Hepatocyte (in vitro differentiated cells): ENCODE data around the gene LRBA. TPM values are rescaled to one million over a fixed set of nuclear protein-coding genes. Genes with fewer than 3 reads are reported as not detected.

Experiments
- DNase-seq: peaks from one replicate; pipeline ENCODE4 v3.0.0-alpha.2; 2016; ENCODE audit warnings: low spot score
- H2AFZ ChIP-seq: fragments of 200-600 bp; sonication (generic); 2 replicates; pipeline ENCODE4 v1.6.0; 2016; ENCODE audit warnings: antibody characterized with exemption, mild to moderate bottlenecking
- H3K27ac ChIP-seq: fragments of 200-600 bp; sonication (generic); 2 replicates; pipeline ENCODE4 v1.5.1; 2016; ENCODE audit warnings: mild to moderate bottlenecking
- H3K27me3 ChIP-seq: fragments of 200-600 bp; sonication (generic); 2 replicates; pipeline ENCODE4 v1.6.1; 2016
- H3K36me3 ChIP-seq: fragments of 200-600 bp; sonication (generic); replicated peaks from 2 replicates; pipeline ENCODE4 v1.5.1; 2016; ENCODE audit warnings: low read depth; ENCODE audit not compliant: insufficient read depth
- H3K4me1 ChIP-seq: fragments of 200-600 bp; sonication (generic); 2 replicates; pipeline ENCODE4 v1.5.1; 2016; ENCODE audit warnings: mild to moderate bottlenecking, moderate library complexity; ENCODE audit not compliant: insufficient read depth
- H3K4me2 ChIP-seq: fragments of 200-600 bp; sonication (generic); 2 replicates; pipeline ENCODE4 v1.6.0; 2016
- H3K4me3 ChIP-seq: fragments of 200-600 bp; sonication (generic); 2 replicates; pipeline ENCODE4 v1.5.1; 2016; ENCODE audit warnings: mild to moderate bottlenecking
- H3K79me2 ChIP-seq: fragments of 200-600 bp; sonication (generic); 2 replicates; pipeline ENCODE4 v1.6.0; 2017; ENCODE audit warnings: mild to moderate bottlenecking
- H3K9me2 ChIP-seq: fragments of 200-600 bp; sonication (generic); replicated peaks from 2 replicates; pipeline ENCODE4 v1.6.0; 2017; ENCODE audit warnings: mild to moderate bottlenecking; ENCODE audit not compliant: insufficient read depth
- H3K9me3 ChIP-seq: fragments of 200-600 bp; sonication (generic); 2 replicates; pipeline ENCODE4 v1.5.1; 2016; ENCODE audit warnings: low read depth, mild to moderate bottlenecking
- H4K20me1 ChIP-seq: fragments of 200-600 bp; sonication (generic); 2 replicates; pipeline ENCODE4 v1.6.0; 2016; ENCODE audit warnings: mild to moderate bottlenecking; ENCODE audit not compliant: insufficient read depth, poor library complexity, severe bottlenecking
- EZH2 ChIP-seq: fragments of 200-600 bp; sonication (generic); IDR thresholded peaks from 2 replicates; pipeline ENCODE4 v1.6.1; 2016; ENCODE audit warnings: antibody characterized with exemption, mild to moderate bottlenecking, borderline replicate concordance
- EZH2phosphoT487 ChIP-seq: fragments of 200-600 bp; sonication (generic); IDR thresholded peaks from one replicate; pipeline ENCODE4 v1.6.1; 2018; ENCODE audit warnings: antibody characterized with exemption, mild to moderate bottlenecking, low read depth, moderate library complexity; ENCODE audit not compliant: unreplicated experiment, severe bottlenecking
- whole genome bisulfite sequencing: methylation state at CpG from one replicate; pipeline ENCODE4 v1.1.6; 2016; ENCODE audit warnings: low lambda C conversion rate; ENCODE audit errors: missing lambda C conversion rate; 5-methylcytosine and 5-hydroxymethylcytosine counted together
- polyA plus RNA-seq: library from polyadenylated mRNA; unstranded; fragments of >200 nt; fragmentation: Nextera tagmentation; extraction: Ambion mirVana; gene quantifications from 2 replicates; pipeline ENCODE4 v1.2.1, GENCODE V29; 2016
- total RNA-seq: library from RNA; depleted of rRNA; stranded (reverse); fragments of >200 nt; gene quantifications from 2 replicates; pipeline ENCODE4 v1.2.3, GENCODE V29; 2014
- TF ChIP-seq, protein P1 (sequence below): fragments of 200-600 bp; sonication (generic); IDR thresholded peaks from 2 replicates; pipeline ENCODE4 v1.5.1; 2016; ENCODE audit warnings: antibody characterized with exemption, mild to moderate bottlenecking; ENCODE audit not compliant: poor library complexity

Gene LRBA
- total and polyA plus RNA-seq, 2 experiments from 2014 or later = 14.1 to 69.4 TPM

DNA sequence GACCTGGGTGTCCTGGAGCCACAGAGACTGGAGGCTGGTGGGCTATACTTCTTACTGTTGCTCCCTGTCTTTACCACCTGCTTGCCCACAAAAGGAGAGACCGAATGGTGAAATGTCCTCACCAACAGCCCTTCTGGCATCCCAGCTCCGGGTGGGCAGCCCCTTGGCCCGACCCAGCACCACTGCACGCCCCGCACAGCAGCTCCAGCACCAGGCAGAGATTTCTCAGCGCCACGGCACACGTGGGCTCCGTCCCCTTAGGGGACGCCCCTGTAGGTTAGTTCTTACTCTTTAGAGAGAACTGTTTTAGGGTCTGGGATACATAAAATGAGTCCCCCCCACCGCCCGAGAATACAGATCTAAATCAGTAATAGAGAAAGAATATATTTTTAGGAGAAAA lies 591.6 kb downstream of the LRBA start:
- H3K27me3 ChIP-seq = no peaks in the 10 kb centered on the region
- WGBS = 97% methylated on average over 12 of the region's 12 CpGs
- DNase-seq = no peak
- TF ChIP-seq, protein P1, sequence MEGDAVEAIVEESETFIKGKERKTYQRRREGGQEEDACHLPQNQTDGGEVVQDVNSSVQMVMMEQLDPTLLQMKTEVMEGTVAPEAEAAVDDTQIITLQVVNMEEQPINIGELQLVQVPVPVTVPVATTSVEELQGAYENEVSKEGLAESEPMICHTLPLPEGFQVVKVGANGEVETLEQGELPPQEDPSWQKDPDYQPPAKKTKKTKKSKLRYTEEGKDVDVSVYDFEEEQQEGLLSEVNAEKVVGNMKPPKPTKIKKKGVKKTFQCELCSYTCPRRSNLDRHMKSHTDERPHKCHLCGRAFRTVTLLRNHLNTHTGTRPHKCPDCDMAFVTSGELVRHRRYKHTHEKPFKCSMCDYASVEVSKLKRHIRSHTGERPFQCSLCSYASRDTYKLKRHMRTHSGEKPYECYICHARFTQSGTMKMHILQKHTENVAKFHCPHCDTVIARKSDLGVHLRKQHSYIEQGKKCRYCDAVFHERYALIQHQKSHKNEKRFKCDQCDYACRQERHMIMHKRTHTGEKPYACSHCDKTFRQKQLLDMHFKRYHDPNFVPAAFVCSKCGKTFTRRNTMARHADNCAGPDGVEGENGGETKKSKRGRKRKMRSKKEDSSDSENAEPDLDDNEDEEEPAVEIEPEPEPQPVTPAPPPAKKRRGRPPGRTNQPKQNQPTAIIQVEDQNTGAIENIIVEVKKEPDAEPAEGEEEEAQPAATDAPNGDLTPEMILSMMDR = no peak
- TF ChIP-seq EZH2phosphoT487 (no peak), EZH2 (no peak)
- no peak overlapping the region for H3K4me2 ChIP-seq
- no peaks in the 10 kb centered on the region for H3K4me1 ChIP-seq
- H3K4me3 ChIP-seq = no peak overlapping the region
- H4K20me1 ChIP-seq = no peaks in the 10 kb centered on the region
- no peak overlapping the region for H3K27ac ChIP-seq
- no peaks in the 10 kb centered on the region for H3K79me2 ChIP-seq
- no peaks in the 10 kb centered on the region for H3K9me3 ChIP-seq
- no peaks in the 10 kb centered on the region for H3K36me3 ChIP-seq
- H3K9me2 ChIP-seq = no peaks in the 10 kb centered on the region
- H2AFZ ChIP-seq = no peak overlapping the region

DNA sequence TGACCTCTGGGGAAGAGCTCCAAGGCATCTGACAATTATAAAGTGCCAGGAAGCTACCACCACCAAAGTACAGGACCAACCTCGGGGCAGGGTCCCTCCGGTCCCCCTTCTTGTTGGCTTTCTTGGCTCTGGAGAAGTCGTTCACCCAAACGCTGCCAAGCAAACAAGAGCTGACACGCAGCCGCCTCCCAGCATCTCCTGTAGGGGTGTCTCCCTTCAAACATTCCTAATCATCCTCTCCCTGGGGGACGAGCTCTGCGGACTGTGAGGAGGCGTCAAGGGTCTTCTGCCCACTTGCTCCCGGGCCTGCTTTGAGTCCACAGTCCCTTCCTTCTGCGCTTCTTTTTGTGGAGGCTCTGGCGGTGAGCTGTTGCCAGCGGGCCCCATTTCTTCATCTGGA lies 592.0 kb downstream of the LRBA start:
- Histone ChIP-seq H3K9me2 (no peaks in the 10 kb centered on the region), H3K4me1 (no peaks in the 10 kb centered on the region), H3K79me2 (no peaks in the 10 kb centered on the region), H3K4me3 (no peak overlapping the region), H2AFZ (no peak overlapping the region), H3K9me3 (no peaks in the 10 kb centered on the region), H3K27ac (no peak overlapping the region), H4K20me1 (no peaks in the 10 kb centered on the region), H3K4me2 (no peak overlapping the region), H3K27me3 (no peaks in the 10 kb centered on the region), H3K36me3 (no peaks in the 10 kb centered on the region)
- TF ChIP-seq, protein P1 = no peak
- TF ChIP-seq EZH2 = no peak
- TF ChIP-seq EZH2phosphoT487 = no peak
- DNase-seq = no peak
- 95% methylated on average over 13 of the region's 13 CpGs for WGBS

DNA sequence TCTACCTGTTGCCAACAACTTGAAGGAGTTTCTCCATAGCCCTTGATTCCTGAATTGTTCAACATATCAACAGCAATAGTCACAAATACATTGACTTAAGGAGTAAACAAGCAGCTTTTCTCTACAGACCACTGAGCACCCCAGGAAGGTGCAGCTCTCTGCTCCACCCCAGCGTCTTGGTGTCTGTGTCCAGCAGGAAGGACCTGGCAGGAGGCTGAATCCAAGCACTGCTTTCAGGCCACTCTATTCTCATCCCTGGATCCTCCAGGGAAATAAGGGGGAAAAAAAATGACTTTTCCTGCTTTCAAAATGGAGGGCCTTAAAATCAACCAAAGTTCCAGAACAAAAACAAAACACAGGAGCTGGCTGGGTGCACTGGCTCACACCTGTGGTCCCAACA lies 593.5 kb downstream of the LRBA start:
- no peak for TF ChIP-seq EZH2
- TF ChIP-seq EZH2phosphoT487 = no peak
- Histone ChIP-seq H3K79me2 (no peaks in the 10 kb centered on the region), H4K20me1 (no peaks in the 10 kb centered on the region), H3K27ac (no peak overlapping the region), H3K36me3 (no peaks in the 10 kb centered on the region), H3K4me2 (no peak overlapping the region), H3K27me3 (no peaks in the 10 kb centered on the region), H3K4me3 (no peak overlapping the region), H3K9me3 (no peaks in the 10 kb centered on the region), H3K9me2 (no peaks in the 10 kb centered on the region), H2AFZ (no peak overlapping the region), H3K4me1 (no peaks in the 10 kb centered on the region)
- WGBS = 58% methylated on average over 1 of the region's 1 CpG
- no peak for DNase-seq

DNA sequence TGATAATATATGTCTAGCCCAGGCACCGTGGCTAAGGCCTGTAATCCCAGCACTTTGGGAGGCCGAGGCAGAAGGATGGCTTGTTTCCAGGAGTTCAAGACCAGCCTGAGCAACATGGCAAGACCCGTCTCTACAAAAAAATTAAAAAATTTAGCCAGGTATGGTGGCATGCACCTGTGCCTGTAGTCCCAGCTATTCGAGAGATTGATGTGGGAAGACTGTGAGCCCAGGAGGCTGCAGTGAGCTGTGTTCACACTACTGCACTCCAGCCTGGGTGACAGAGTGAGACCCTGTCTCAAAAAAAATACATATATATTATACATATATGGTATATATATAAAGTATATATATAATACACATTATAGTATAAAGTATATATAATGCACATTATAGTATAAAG lies 595.1 kb downstream of the LRBA start:
- Histone ChIP-seq H3K79me2 (no peaks in the 10 kb centered on the region), H3K36me3 (no peaks in the 10 kb centered on the region), H3K9me2 (no peaks in the 10 kb centered on the region), H3K27ac (no peak overlapping the region), H3K4me1 (no peaks in the 10 kb centered on the region), H3K9me3 (no peaks in the 10 kb centered on the region), H3K4me2 (no peak overlapping the region), H4K20me1 (no peaks in the 10 kb centered on the region), H3K4me3 (no peak overlapping the region), H2AFZ (no peak overlapping the region), H3K27me3 (no peaks in the 10 kb centered on the region)
- WGBS = 96% methylated on average over 4 of the region's 4 CpGs
- no peak for DNase-seq
- TF ChIP-seq EZH2phosphoT487 = no peak
- no peak for TF ChIP-seq EZH2
- TF ChIP-seq, protein P1 = no peak
